ENCODE measurements around the gene SAMD10.
"Not testable (repeated sequence)": the region's sequence is repeated elsewhere in the genome, so short reads cannot be mapped to it uniquely, and the experiment has no call there.

SAMD10 gene

GRCh38 chr20:63979557-63980316 lies at the start of gene SAMD10:
Gene SAMD10 (minus strand): TSS chr20:63979642. CDS start chr20:63979467, 175 bp downstream.
- no peak for DNase-seq (ENCODE audit: low read depth)

DNA sequence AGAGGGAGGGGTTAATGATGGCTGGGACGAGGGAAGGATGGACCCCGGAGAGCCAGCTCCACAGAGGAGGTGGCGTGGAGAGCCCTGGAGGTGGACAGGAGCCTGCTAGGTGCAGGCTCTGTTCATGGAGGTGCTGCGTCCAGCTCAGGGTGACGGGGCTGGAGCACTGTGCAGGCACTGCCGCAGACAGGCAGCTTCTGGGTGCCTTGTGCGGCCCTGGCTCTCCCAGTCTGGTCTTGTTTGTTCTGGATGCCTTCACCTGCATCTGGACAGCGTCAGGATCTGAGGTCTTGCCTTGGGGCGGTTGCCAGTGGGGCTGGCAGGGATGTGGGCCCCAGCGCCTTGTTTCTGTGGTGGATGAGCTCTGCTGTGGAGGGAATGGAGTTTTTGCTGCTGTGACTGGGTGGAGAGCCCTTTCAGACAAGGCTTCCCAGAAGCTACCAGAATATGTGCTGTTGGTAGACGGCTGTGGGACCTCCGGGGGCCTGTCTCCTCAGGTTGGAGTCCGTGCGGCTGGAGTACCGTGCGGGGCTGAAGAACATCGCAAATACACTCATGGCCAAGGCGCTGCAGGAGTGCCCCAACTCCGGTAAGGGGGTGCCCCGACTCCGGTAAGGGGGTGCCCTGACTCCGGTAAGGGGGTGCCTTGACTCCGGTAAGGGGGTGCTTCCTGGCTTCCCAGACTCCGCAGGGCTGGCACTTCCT lies 48.7 kb upstream of the SAMD10 start:
- DNase-seq (ENCODE audit: low read depth), result no peak

DNA sequence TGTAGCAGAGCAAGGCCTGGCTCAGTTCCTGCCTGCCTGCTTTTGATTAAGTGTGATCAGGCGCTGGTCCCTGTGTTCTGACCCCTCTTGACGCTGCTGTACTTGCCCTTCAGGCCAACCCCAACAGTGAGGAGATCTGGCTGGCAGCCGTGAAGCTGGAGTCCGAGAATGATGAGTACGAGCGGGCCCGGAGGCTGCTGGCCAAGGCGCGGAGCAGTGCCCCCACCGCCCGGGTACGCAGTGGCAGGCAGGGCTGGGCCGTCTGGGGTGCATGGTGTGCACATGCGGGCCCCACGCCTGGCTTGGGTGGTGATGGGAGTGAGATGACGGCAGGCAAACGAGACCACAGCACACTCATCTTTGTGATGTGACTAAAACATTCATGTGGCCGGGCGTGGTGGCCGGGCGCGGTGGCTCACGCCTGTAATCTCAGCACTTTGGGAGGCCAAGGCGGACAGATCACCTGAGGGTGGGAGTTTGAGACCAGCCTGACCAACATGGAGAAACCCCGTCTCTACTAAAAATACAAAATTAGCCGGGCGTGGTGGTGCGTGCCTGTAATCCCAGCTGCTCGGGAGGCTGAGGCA lies 46.5 kb upstream of the SAMD10 start:
- peak; percentile 58 for DNase-seq (ENCODE audit: low read depth)

DNA sequence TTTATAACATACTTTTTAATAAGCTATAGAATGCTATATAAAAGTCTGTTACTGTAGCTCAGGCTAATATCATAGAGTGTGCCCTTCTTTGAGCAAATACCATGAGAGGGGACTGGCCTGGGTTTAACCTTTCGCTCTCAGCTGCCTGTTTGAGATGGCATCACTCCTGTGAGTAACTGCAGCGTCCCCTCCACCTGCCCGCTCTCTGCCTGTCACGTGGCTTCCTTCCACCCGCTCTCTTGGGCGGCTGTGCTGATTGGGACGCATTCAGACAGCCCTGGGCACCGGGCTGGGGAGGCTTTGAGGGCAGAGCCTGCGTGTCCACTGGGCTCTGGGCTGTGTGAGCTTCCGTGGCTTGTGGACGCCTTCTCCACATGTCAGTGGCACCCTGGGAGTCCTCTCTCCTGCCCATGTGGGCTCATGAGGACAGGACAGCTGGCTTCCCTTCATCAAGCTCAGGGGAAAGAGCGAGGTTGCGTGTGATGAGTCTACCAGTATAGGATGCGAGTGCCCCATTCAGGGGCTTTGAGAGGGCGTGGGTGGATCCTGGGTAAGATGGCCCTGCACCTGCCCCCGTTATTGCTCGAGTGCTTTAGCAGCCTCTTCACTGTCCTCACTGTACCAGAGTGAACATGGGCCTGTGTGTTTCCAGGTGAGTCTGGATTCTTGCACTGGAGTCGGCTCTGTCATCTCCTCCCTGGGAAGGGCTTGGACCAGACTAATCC lies 45.8 kb upstream of the SAMD10 start:
- no peak for DNase-seq (ENCODE audit: low read depth)

- no peak for DNase-seq (ENCODE audit: low read depth)
Observed at GRCh38 chr20:64024141-64024990, 44.9 kb upstream of the SAMD10 start.

DNA sequence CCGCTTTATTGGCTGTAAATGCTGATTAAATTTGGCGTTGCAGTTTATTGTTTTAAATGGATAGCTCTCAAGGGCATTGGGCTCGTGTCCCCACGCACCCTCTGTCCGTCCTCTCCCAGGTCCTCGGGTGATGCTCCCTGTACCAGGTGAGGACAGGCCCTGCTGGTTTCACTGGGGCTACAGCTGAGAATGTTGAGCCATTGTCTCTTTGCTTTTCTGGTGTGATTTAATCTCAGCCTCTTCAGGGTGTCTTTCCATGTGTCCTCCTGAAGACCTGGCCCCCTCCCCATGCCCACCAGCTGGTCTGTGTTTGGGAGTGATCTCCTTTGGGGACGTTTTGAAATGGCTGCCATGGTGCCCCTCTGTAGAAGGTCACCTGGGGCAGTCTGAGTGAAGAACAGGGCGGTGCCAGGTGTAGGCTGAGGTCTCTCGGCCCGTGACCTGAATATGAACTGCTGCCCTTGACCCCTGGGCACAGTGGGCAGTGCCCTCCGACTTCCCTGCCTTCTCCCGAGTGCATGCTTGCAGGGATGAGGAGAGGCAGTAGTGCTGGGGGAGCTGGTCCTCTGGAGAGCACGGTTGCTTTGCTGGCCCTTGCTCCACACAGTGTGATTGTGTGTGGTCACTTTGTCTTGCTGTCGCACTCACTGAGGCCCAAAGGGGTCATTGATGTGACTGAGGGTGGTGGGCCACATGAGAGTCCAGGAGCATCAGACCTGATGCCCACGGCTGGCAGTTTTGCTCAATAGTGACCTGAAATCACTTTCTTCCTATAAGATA lies 44.1 kb upstream of the SAMD10 start:
- no peak for DNase-seq (ENCODE audit: low read depth)

DNA sequence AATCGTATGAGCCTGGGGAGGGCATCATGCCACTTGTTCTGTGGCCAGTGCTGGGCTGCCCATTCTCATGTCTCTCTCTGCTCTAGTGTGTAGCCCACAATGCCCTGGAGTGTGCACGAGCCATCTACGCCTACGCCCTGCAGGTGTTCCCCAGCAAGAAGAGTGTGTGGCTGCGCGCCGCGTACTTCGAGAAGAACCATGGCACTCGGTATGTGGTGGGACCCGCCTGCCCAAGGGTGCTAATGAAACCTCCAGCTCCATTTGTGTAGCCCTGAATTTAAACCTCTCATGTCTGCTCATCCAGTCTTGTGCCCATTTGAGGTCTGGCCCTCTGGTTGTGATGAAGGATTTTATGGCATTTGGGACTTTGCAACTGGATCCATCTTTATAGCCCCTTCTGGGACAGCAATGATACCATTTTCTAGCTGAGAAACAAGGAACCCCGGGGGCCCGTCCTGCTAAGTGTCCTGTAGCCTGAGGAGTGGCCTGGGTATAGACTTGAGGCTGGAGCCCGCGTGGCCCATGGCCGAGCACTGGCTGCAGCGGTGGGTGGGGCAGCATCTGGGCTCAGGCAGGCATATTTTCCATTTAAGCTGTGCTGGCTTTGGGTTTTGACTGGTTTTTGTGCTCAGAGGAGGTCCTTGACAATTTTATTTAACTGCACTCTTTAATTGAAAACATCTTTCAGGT lies 43.4 kb upstream of the SAMD10 start:
- peak; percentile 28 for DNase-seq (ENCODE audit: low read depth)

GRCh38 chr20:64021124-64021975 lies 41.9 kb upstream of the SAMD10 start:
- DNase-seq (ENCODE audit: low read depth), result no peak

DNA sequence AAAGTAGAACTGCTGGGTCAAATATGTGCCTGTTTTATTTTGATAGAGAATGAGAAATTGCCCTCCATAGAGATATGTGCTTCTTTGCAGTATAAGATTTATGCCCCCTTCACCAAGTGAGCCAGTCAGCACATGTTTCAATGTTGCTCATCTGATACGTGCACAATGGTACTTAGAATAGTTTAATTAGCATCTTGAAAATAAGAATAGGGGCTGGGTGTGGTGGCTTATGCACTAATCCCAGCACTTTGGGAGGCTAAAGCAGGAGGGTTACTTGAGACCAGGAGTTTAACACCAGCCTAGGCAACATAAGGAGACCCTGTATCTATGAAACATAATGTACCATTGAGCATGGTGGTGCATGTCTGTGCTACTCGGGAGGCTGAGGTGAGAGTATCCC lies 36.2 kb upstream of the SAMD10 start:
- no peak for DNase-seq (ENCODE audit: low read depth)

DNA sequence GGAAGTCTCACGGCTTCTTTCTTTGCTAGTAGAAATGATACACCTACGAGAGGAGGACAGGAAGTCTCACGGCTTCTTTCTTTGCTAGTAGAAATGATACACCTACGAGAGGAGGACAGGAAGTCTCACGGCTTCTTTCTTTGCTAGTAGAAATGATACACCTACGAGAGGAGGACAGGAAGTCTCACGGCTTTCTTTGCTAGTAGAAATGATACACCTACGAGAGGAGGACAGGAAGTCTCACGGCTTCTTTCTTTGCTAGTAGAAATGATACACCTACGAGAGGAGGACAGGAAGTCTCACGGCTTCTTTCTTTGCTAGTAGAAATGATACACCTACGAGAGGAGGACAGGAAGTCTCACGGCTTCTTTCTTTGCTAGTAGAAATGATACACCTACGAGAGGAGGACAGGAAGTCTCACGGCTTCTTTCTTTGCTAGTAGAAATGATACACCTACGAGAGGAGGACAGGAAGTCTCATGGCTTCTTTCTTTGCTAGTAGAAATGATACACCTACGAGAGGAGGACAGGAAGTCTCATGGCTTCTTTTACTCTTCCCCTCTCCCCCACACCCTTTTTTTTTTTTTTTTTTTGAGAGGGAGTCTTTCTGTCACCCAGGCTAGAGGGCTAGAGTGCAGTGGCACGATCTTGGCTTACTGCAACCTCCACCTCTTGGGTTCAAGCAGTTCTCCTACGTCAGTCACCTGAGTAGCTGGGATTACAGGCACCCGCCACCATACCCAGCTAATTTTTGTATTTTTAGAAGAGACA lies 33.1 kb upstream of the SAMD10 start:
- not testable (repeated sequence) for DNase-seq (ENCODE audit: low read depth)

DNA sequence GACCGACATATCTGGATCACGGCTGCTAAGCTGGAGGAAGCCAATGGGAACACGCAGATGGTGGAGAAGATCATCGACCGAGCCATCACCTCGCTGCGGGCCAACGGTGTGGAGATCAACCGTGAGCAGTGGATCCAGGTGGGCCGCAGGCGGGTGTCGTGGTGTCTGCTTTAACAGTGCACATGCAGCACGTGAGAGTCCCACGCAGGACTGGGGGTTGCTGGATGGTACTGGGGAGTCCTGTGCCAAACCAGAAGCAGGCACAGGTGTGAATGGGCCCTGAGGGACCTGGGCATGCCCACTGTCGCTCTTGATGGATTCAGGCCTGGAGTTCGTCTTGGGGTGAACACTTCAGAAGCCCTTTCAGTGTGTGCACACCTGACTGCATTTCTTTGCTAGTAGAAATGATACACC lies 31.9 kb upstream of the SAMD10 start:
- no peak for DNase-seq (ENCODE audit: low read depth)

DNA sequence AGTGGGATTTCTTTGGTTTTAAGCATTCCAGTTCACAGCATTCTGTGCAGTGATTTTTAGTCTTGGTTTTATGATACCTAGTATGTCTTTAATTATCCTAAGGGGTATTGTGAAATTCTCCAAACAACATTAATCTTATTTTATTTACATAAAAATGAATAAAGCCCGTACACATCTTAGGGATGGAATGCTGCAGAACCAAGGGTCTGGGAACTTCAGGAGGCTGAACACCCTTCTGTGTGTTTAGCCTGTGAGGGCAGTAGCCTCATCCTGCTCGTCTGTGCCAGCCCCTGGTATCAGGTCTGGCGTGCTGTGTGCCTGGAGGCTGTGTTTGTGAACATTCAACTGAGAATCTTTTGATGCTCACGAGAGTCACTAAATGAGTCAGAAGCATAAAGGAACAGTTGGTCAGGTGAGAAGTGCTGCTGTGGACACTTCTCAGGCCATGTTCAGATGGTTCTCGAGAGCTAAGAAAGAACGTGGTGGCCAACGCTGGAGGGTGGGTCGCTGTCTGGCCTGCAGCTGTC lies 31.3 kb upstream of the SAMD10 start:
- peak; percentile 72 for DNase-seq (ENCODE audit: low read depth)

DNA sequence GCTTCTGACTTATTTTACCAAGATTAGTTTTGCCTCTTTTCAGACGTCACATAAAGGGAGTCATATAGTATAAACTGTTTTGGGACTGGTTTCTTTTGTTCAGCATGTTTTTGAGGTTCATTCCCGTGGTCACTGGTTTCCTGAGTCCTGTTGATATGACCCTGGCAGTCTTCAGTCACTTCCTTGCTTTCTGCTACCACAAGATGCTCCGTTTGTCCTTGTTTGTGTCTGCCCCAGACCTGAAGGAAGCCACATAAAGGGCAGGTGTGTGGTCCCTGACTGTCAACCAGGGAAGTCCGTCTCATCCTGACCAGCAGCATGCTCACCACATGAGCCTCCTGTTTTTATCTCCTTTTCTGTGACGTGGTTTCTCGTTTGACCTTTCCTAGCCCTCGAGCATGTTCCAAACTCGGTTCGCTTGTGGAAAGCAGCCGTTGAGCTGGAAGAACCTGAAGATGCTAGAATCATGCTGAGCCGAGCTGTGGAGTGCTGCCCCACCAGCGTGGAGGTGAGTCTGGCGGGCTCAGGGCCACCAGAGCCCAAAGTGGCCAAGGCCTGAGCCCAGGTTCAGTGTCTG lies 30.5 kb upstream of the SAMD10 start:
- DNase-seq (ENCODE audit: low read depth), result no peak

DNA sequence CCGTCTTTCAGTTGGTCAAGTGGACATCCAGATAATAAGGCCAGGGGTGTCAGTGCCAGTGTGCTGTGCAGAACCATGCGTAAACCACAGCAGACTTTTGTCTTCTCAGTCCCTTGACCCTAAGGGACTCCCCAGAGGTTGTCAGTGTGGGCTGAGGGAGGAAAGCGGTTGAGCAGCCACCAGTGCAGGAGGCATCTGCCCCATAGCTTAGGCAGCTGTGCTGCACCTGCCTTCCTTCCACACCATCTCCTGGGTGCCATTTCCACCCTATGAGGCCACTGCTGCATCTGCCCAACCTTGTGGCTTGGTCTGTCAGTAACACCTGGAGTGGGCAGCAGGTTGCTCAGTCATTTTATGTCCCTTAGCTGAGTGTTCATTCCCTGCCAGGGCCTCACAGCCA lies 27.5 kb upstream of the SAMD10 start:
- no peak for DNase-seq (ENCODE audit: low read depth)

GRCh38 chr20:64006490-64006889 lies 27.0 kb upstream of the SAMD10 start:
- no peak for DNase-seq (ENCODE audit: low read depth)

GRCh38 chr20:64005394-64005793 lies 26.0 kb upstream of the SAMD10 start:
- DNase-seq (ENCODE audit: low read depth), result peak; percentile 26

DNA sequence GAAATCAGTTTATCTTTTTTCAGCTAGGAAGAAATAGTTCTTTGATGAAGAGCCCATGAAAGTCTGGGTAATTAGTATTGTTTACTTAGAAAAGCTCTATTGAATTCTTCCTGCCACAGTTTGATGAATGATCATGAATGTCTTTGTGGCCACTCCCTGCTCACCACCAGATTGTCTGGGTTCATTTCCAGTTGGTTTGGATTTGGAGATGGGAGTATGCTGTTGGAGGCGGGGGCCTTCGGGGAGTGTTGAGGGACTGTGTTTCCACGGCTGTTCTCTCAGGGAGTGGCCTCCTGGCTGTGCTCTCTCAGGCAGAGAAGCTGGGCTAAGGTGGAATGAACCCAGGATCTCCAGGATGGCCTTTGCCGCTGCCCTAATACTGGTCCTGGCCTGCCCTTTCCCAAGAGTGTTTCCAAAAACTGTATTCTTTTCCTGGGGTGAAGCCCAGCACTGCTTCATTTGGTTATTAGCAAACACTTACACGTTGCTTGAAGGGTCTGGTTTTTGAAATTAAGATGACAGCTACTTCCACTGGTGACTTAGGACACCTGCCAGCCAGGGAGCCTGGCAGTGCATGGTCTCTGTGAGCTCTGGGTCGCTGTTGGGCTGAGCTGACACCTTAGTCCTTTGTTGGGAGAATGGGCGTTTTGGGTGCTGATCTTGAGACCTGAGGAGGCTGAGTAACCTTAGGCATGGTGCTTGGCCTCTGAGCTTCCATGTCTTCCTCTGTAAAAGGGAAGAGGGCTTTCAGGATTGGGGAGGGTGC lies 24.7 kb upstream of the SAMD10 start:
- no peak for DNase-seq (ENCODE audit: low read depth)
